Spleen (tissue), 7 donors: ENCODE measurements around the gene CUX1.

Source experiments
- CTCF ChIP-seq, 11 experiments: fragments of 200-600 bp in 7 of 11; fragments of 450-650 bp in 4 of 11; sonication (generic) in 4 of 11; IDR thresholded peaks in 8 of 11; conservative IDR thresholded peaks in 3 of 11; 1 replicate in 7 of 11; 2 replicates in 4 of 11; pipeline versions ENCODE4 v1.4.0 to v1.8.0; 2016 to 2021; ENCODE audit warnings: antibody characterized with exemption in 11 of 11, inconsistent platforms in 4 of 11, mild to moderate bottlenecking in 1 of 11
- POLR2A ChIP-seq, 3 donors: fragments of 450-650 bp; IDR thresholded peaks; one replicate each; pipeline ENCODE4 v1.5.1; 2017; ENCODE audit warnings: antibody characterized with exemption in 3 of 3, mild to moderate bottlenecking in 1 of 3
- POLR2AphosphoS5 ChIP-seq, 3 donors: sonication (generic); formaldehyde crosslinking; IDR thresholded peaks; one replicate each; pipeline ENCODE4 v1.5.1; 2017; ENCODE audit warnings: antibody characterized with exemption in 3 of 3
- donor health status: DM: no; HTN: no; CAD: no; lungs with moderate emphysema.
- donor health status: DM: no; HTN: no; CAD: no.
- donor health status: DM: no; HTN: no; CAD: no.

GRCh38 chr7:101804967-101805366 lies 12.5 kb upstream of the CUX1 start:
- peak in 3 of 11 experiments; percentile 10 to 24 (median 11) for TF ChIP-seq CTCF (IDR thresholded peaks at IDR 0.05 in 8 of 11, conservative IDR thresholded peaks at IDR 0.05 in 3 of 11)
- TF ChIP-seq POLR2AphosphoS5 (IDR thresholded peaks at IDR 0.05): no peak
- TF ChIP-seq POLR2A (IDR thresholded peaks at IDR 0.05): no peak
